DND-41 (cell line): ENCODE measurements around the gene VCAN.

Experiments used
- CTCF ChIP-seq: IDR thresholded peaks from 2 replicates; pipeline ENCODE4 v1.5.1; 2012; ENCODE audit warnings: borderline replicate concordance, low read length, moderate library complexity, mild to moderate bottlenecking; ENCODE audit not compliant: poor library complexity, severe bottlenecking; ENCODE audit errors: extremely low read depth
- EZH2 ChIP-seq: IDR thresholded peaks from 3 replicates; pipeline ENCODE4 v1.6.1; 2012; ENCODE audit warnings: borderline replicate concordance, low read depth, mild to moderate bottlenecking, moderate library complexity, low read length, inconsistent platforms; ENCODE audit not compliant: severe bottlenecking

GRCh38 chr5:83542839-83543238 is 71.3 kb downstream of the VCAN start:
- TF ChIP-seq CTCF, result no peak
- TF ChIP-seq EZH2, result no peak
